SH-SY5Y (cell line): ENCODE results near the gene ATP8A1.

Experiments used
- GATA2 ChIP-seq: IDR thresholded peaks from 2 replicates; pipeline ENCODE4 v1.6.1; 2011; ENCODE audit warnings: mild to moderate bottlenecking, low read depth, low read length
- GATA3 ChIP-seq: IDR thresholded peaks from 2 replicates; pipeline ENCODE4 v1.6.1; 2011; ENCODE audit warnings: low read depth, mild to moderate bottlenecking, low read length, moderate library complexity

GRCh38 chr4:42442601-42443000, 214.3 kb downstream of the ATP8A1 start:
- TF ChIP-seq GATA2 = no peak
- TF ChIP-seq GATA3 = no peak
